Measurements from ENCODE around the gene CDIP1.

CDIP1 gene

DNA sequence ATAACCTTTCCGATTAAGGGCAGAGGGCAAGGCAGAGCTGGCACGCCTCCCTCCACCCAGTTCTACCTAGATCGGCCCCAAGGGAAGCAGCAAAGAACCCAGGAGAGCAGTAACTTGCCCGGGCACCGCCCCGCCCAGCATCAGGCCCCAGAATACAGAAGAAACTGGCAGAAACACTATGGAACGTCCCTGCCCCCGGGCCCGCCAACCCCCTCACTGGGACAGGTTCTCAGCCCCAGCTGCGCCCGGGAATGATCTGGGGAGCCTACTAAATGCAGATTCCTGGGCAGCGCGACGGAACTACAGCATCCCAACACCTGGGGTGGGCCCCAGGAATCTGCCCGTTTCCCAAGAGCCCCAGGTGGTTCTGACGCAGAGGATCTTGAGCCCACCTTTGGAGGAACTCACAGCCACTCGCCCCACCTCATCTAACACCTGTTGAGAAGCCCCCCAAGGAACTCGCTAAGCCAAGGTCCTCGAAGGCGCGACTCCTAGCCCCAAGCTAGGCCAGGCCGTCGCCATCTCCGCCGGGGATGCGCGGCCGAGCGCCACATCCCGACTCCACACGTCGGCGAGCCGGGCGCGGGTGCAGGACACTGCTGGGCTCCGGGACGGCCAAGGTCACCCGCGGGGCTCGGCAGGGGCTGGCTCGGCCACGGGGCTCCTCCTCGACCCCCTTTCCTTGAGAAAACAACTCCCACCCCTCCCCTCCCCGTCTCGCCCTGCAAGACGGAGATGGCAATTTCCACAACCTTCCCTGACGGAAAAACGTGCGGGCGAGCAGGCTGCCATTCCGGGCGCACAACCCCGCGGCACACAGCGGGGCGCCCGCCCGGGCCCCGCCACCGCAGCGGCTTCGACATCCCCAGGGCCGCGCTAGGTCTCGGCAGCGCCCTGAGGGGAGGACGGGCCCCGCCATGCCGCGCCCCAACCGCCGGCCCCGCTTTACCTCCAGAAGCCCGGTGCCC, 913 bp downstream of the CDIP1 start:
- peak; percentile 57 for DNase-seq

DNA sequence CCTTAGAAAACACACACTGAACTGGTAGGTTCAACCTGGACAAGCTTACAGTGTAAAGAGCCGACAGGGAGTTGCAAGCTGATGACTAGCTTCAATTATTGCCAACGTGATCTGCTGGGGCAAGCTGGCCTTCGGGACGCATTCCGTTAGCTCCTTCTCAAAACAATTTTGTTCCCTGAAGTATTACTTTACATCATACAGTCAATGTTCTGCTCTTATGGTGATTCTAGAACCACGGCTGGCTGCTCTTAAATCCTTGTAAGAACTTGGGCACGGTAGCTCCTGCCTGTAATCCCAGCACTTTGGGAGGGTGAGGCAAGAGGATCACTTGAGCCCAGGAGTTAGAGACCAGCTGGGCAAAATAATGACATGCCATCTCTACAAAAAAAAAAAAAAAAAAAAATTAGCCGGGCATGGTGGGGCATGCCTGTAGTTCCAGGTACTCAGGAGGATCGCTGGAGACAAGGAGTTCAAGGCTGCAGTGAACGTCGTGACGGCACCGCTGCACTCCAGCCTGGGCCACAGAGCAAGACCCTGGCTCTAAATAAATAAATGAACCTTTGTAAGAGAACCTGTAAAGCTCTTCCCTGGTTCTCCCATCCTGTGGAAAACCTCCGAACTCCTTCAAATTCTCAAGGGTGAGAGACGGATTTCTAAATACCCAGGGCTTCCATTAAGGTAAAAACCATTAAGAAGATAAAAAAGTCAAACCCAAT, 2.0 kb downstream of the CDIP1 start:
- no peak for DNase-seq

DNA sequence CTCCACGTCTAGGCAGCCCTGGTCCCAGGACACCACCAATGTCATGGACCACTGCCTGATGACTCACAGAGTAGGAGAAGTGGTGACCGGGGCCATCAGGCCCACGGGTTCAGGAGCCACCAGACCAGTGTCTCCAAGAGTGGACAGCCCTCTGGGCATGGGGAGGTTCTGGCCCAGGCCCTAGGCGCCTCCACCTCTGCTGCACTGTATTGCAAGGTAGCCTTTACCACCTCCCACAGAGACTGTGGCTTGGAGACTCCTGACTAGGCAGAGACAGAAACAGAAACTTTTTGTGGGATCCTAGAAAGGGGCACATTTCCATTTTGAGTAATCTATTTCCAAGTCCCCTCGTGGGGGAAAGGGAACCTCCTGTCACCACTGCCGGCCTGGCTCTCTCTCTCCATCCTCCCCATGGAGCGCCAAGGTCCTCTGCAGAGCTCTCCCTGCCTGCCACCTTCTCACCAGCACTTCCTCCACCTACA, 2.9 kb downstream of the CDIP1 start:
- DNase-seq, result no peak

DNA sequence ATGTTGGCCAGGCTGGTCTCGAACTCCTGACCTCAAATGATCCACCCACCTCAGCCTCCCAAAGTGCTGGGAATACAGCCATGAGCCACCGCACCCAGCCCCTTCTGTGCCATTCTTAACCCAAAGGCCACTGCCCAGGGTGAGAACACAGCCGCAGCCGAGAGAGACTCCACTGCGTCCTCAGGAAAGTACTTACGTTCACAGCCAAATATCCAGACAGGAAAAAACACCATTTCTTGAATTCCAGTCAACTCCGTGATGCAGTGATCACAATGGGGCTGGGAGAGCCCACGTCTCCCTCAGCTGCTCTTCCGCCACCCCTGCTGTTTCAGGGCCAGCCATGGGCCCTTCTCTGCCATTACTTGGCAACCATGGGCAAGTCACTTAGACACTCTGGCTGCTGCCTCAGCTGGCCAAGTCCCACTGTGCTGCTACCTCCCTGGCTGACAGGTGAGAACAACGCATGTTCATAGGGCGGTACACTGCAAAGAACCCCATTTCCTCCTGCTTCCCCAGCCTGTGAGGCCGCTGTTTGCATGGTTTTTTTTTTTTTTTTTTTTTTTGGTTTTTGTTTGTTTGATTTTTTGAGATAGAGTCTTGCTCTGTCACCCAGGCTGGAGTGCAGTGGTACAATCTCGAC, 4.3 kb downstream of the CDIP1 start:
- no peak for DNase-seq

DNA sequence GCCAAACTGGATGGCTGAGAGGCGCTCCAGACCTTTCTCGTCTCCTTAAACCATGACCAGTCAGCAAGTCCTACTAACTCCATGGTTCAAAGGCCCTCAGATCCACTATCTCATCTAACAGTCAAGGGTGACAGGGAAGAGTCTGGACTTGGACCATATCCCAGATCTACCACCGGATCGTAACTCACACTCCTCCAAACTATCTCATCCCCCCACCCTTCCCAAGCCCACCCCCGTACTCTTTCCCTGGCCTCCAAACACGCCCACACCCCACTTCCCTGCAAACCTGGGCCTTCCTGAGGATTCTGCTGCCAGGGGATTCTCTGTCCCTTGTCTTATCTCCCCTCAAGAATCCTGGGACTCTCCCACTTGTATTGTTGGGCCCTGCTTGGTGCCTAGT, 5.1 kb downstream of the CDIP1 start:
- no peak for DNase-seq

DNA sequence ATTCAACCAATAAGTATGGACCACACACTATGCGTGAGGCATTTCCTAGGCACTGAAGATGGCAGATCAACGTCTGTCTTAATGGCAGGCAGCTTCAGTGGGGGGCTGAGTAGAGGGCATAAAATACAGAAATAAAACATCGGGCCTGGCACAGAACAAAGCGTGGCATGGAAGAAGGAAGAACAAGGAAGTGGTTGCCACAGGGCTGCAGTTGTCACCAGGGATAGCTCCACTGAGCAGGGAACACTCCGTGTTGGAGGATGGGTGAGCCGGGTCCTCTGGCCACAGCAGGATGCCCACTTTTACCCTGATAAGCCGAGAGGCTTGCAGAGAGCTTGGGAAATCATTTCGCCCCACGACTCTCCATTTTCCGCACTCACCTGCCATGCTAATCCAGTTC, 6.3 kb downstream of the CDIP1 start:
- DNase-seq, result no peak

DNA sequence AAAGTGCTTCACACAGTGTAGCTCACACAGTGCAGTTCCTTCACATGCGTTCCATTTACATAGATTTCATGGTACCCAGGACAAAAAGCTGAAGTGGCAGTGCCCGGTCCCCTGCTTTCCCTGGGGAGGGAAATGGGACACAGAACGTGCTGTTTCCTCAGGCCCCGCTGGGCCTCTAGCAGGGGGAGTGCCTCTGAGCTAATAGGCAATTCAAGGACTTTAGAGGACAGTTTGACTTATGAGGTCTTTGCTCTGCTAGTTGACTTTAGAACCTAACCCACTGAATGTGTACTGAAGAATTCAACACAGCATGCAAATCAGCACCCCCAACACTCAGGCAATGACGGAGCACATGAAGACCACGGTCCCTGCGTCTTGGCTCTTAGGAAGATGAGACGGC, 6.8 kb downstream of the CDIP1 start:
- DNase-seq, result no peak

DNA sequence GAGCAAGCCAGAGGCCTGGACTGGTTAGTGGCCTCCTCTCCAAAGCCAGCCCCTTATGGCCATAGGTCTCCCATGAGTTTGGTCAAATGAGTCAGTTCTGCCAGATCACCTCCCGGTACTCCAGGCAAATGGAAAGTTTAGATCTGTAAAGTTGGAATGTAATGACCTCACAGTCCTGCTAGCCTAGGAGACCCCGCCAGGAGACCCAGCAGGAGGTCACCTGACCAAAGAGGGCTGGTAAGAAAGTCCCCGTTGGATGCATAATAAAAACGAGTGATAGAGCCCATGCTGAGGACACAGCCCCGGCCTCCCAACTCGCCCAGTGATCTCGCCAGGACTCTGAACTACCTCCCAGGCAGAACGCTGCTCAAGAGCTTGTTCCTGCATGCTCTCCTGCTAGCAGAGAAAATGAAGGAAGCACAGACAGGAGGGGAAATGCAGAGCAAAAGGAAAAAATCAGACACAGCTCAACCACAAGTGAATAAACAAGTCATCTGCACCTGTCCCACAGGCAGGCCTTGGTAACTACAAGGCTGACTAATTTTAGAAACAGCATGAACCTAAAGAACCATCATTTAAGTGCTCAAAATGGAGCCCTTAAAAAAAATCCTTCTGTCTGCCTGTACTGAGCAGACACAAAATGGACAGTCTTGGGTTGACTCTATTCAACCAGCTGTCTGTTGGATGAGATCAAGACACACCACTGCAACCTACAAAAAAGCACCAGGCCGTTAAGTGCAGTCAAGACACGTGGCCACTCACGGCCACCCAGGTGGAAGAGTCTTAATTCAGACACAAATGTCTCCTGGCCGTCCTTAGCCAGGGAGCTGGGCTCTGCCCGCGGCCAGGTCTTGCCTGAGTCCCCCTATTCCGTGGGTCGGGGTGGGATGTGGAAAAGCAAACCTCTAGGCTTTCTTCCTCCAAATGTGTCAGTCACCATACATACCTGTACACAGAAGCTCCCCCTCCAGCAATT, 9.2 kb downstream of the CDIP1 start:
- DNase-seq, result peak; percentile 95

DNA sequence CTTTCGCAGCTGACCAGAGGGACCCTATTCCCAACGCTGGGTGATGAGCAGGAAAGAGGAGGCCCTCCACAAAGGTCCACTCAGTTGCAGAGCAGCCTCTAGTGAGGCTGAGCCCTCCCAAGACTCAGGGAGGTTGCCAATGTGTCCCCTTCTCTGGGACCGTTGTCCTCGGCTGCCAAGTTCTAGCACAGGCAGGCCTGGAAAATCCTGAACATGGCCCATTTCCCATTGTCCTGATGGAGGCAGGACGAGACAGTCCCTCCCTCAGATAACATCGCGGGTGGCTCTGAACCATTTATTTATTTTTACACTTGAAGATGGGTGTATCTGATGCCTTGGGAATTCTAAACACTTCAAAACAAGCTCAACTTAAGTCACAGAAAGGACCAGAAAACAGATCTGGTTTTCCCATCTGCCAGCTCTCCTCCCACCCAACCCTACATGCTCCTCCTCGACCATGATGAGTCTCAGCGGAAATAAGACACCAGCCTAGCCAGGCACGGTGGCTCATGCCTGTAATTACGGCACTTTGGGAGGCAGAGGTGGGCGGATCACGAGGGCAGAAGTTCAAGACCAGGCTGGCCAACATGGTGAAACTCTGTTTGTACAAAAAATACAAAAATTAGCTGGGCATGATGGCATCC, 12.8 kb downstream of the CDIP1 start:
- DNase-seq, result no peak

DNA sequence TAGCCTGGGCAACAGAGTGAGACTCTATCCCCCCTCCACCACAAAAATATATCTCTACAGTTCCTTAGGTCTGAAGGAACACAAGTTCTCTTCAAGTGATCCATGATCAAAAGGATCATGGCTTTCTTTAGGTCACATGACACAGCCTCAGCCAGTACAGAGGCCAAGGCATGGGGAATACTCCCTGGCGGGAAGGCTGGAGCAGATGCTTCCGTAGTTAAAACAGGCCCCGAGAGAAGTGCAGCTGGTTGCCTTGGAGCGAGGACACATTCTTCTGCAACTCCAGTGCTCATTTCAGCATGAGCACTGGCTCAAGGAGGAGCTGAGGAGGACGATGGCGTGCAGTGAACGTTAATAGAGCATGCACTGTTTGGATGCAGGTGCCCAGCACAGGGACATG, 13.5 kb downstream of the CDIP1 start:
- no peak for DNase-seq

DNA sequence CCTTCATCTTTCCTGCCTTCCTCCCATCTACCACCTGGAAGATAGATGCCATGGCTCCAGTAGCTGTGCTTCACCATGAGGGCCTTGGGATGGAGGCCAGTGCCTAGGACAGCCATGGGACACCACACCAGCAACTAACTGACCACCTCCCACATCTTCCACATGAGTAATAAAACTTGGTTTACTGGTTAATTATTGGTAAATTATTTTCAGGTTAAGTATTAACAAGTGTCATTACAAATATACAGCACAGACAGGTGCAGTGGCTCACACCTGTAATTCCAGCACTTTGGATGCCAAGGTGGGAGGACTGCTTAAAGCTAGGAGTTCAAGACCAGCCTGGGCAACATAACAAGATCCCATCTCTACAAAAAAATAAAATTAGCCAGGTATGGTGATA, 14.0 kb downstream of the CDIP1 start:
- no peak for DNase-seq

DNA sequence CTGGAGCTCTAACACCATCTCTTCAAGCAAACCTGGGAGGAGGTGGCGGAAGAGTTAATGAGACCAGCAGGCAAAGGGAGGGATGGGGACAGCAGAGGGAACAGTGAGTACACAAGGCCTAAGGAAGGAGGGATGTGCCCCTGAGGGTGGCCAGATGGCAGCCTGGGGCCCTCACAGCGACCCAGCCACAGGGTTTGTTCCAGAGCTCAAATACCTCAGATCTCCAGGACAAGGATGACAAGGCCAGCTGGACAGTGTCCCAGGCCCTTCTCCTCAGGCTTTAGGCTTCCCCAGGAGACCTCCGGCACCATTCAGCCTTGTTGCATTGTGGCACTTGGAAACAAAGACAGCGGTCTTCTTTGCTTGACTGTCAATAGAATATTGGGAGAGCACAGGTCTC, 14.9 kb downstream of the CDIP1 start:
- DNase-seq, result peak; percentile 38

DNA sequence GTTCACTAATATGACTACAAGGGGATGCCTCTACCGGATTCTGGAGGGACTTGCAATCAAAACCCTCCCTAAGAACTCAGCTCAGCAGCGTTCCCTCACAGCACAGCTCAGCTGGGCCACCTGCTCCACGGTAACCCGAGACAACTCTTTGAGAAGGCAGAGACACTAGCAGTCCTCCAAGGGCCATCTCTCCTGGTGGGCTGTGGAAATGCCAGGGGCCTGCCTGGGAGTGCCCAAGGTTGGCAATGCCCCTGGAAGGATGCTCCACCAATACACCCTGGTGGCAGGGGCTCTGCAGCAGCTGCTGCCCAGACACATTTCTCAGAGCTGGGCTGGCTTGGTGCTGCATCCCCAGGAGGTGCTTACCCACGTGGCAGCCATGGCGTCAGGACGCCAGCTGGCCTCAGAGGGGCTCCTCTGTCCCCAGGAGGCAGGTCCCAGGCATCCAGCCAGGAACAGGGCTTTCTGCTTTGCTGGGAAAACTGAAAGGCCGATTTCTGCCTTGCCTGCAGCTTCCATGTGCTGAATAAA, 16.5 kb downstream of the CDIP1 start:
- no peak for DNase-seq

DNA sequence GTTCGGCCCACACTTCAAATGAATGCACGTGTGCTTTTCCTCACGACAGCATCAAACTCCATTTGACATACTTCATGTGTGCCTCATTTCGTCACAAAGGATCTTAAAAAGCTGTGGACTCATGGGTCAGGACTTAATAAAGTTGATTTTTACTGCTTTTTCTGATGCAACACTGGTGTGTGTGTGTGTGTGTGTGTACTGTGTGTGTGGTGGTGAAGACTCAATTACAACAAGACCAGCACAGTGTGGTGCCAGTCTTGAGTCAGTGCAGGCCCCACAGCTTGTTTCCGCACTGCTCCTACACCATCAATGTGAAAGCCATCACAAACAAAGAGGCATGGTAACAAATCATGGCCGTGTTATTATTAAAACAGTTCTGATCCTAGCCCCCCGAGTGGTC, 17.7 kb downstream of the CDIP1 start:
- no peak for DNase-seq

DNA sequence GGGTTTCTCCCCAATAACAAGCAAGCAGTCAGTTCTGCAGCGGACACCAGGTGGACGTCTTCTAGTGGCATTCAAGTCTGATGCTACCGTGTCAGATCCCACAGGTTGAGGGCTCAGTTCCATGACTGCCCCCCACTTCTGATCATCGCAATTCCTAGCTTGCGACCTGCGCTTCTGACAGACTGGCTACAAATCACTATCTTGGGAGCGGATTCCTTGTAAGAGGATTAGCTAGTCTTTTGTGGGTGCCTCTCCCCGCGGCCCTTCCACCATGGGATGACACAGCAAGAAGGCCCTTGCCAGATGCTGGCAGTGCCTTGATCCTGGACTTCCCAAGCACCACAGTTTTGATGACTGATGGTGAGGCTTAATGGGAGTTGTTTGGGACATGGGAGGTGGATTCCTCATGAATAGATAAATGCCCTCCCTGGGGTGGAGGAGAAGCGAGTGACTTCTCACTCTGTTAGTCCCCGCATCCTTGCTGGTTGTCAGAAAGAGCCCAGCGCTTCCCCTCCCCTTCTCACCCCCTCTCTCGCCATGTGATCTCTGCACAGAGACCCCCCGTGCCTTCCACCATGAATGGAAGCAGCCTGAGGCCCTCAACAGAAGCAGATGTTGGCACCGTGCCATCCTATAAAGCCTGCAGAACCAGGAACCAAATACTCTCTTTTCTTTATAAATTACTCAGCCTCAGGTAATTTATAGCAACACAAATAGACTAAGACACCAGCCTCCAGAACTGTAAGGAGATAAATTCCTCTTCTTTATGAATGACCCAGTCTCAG, 19.1 kb downstream of the CDIP1 start:
- DNase-seq, result peak; percentile 37

DNA sequence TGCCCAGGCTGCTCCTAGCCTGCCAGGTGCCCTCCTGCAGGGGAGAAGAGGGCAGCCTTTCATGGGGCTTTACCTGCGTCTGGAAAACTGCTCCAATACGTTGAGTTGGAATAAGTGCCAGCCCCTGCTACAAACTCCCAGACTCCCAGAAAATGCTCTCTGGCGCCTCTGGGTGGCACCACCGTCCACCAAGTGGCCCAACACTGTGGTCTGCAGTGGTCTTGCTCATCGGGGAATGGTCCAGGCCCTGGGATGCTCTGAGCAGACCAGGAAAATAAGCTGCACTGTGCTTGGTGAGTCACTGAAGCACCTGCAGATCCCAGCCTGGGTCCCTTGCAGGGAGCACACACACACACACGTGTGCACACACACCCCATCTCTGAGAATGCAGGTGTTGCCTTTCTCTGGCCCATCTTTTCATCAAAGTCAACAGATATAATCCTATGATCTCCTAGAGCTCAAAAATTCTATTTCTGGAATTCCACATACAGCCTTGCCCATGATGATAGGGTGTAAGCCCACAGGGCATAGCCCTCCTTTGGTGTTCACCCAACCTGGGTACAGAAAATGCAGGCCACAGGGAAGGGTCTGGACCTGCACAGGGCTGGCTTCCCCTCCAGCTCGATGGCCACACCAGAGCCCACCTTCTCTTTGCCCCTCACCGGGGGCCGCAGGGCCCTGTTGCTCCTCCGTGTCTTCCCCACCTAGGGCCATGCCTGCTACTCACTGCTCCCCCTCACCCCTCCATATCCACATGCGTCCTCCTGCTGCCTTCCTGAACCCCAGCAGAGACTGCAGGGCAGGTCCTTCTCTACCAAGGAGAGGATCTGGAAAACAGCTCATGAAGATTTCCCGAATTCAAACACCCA, 20.5 kb downstream of the CDIP1 start:
- DNase-seq, result peak; percentile 90

DNA sequence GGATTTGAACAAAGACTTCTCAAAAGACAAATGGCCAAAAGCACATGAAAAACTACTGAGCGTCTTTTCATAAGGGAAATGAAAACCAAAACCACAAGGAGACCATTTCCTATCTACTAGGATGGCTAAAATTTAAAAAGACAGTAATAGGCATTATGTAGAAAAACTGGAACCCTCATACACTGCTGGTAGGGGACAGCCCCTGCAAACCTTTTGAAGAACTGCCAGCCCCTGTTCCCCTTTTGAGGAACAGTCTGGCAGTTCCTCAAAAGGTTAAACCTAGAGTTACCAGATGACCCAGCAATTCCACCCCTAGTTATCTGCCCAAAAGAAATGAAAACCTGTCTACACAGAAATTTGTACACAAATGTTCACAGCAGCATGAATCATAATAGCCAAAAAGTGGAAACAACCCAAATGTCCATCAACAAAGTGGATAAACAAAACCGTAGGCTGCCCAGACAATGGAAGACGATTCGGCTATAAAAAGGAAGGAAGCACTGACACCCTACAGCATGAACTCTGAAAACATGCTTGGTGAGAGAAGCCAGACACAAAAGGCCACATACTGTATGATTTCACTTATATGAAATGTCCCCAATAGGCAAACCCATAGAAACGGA, 22.9 kb downstream of the CDIP1 start:
- no peak for DNase-seq

DNA sequence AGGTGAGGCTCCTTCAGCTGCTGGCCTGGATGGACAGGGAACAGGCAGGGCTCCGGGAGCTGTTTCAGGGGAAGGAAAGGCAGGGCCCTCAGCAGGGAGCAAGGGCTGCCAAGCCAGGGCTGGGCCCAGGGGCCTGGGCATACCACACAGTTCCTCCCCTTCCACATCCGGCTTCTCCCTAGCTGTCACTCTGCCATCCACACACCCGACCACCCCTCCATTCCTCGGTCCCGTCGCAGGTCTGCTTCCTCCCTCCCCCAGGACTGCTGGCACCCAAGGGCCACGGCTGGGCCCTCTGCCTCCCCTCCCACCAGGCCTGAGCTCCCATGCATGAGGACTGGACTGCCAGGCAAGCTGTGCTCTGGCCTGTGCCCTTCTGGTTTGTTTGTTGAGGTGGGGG, 24.0 kb downstream of the CDIP1 start:
- no peak for DNase-seq

DNA sequence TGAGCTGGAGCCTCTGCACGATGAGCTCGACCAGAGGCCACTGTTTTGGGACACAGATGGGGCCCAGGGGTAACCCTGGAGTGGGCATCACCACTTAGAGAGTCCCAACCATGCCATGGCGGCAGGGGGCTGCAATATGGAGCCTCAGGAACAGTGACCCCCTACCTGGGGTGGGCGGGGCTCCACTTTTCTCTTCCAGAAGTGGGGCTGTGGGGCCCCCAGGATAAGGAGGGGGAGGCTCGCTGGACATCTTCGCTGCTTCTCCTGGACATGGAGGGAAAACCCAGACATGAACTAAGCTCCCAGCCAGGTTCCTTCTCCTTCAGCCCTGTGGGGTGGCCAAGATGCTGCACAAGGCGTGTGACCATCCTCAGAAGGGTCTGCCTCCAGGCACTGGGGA, 24.7 kb downstream of the CDIP1 start:
- DNase-seq, result no peak
